ENCODE data around the gene MTERF4.

- no peak for TF ChIP-seq POLR2AphosphoS5 (IDR thresholded peaks at IDR 0.05)
- no peak for TF ChIP-seq POLR2A (IDR thresholded peaks at IDR 0.05)
- TF ChIP-seq, protein P1, sequence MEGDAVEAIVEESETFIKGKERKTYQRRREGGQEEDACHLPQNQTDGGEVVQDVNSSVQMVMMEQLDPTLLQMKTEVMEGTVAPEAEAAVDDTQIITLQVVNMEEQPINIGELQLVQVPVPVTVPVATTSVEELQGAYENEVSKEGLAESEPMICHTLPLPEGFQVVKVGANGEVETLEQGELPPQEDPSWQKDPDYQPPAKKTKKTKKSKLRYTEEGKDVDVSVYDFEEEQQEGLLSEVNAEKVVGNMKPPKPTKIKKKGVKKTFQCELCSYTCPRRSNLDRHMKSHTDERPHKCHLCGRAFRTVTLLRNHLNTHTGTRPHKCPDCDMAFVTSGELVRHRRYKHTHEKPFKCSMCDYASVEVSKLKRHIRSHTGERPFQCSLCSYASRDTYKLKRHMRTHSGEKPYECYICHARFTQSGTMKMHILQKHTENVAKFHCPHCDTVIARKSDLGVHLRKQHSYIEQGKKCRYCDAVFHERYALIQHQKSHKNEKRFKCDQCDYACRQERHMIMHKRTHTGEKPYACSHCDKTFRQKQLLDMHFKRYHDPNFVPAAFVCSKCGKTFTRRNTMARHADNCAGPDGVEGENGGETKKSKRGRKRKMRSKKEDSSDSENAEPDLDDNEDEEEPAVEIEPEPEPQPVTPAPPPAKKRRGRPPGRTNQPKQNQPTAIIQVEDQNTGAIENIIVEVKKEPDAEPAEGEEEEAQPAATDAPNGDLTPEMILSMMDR (IDR thresholded peaks at IDR 0.05) = no peak
Observed at GRCh38 chr2:241130316-241130715, 28.2 kb upstream of the MTERF4 start.

Data from prostate gland (tissue), 2 donors.